ENCODE measurements around the gene ADARB2.

The ADARB2 gene

DNA sequence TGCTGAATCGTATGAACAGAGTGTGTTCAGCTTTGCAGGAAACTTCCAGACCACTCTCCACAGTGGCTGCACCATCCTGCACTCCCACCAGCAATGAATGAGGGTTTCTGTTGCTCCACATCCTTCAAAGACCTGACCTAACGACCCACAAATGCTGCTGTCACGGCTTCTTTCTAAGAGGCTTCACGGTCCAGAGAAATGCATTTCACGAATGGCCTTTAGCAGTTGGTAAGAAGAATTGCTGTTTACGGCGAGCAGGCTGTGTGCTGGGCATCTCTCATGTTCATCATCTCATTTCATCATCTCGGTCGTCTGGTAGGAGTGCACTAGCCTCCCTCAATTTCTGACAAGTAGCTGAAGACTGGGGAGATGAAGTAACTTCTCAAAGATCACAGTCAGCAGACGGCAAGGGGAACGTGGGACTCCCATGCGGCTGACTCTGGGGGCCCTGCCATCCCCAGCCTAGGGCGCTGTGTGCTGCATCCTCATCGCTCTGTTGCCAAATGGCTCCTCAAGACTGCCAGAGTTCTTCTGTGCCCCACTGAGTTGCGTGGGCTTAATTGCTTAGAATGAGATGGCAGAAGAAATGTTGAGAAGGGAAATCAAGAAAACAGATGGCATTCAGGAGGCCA lies 72.9 kb downstream of the ADARB2 start:
- DNase-seq (ENCODE audit: low read depth, low spot score): no peak

DNA sequence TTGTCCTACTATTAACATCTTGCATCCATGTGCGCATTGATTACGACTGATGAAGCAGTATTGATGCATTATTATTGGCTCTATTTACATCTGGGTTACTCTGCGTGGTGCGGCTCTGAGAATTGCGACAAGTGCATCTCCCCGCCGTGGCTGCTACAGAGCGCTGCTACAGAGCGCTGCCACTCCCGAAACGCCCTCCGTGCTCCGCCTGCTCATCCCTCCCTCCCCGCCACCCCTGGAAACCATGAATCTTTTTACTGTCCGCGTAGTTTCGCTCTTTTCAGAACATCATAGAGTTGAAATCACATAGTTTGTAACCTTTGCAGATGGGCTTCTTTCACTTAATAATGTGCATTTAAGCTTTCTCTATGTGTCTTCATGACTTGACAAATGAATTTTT lies 74.1 kb downstream of the ADARB2 start:
- DNase-seq (ENCODE audit: low read depth, low spot score): no peak

DNA sequence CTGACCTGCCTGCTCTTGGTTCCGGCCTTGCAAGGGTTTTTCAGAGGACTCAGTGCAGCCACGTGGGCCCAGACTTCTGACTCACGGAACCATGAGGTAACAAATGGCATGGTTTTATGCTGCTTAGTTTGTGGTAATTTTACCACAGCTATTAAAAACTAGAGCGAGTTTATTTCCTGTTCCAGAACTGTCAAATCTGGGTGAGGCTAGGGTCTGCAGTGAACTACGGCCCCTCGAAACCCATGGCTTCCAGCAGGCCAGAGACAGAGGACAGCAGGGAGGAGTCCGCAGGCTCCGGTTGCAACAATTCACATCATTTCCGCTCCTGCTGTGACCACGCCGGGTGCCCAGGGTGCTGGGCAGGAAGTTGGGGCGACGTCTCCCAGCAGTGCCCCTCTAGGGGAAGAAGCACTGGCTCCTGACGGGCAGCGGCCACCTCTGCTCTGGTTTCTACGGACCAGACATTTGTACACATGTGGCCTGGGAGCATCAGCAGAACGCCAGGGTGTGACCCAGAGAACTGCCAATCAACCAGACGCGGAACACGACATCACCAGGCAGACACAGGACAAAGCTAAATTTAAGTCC lies 74.8 kb downstream of the ADARB2 start:
- DNase-seq (ENCODE audit: low read depth, low spot score): no peak

DNA sequence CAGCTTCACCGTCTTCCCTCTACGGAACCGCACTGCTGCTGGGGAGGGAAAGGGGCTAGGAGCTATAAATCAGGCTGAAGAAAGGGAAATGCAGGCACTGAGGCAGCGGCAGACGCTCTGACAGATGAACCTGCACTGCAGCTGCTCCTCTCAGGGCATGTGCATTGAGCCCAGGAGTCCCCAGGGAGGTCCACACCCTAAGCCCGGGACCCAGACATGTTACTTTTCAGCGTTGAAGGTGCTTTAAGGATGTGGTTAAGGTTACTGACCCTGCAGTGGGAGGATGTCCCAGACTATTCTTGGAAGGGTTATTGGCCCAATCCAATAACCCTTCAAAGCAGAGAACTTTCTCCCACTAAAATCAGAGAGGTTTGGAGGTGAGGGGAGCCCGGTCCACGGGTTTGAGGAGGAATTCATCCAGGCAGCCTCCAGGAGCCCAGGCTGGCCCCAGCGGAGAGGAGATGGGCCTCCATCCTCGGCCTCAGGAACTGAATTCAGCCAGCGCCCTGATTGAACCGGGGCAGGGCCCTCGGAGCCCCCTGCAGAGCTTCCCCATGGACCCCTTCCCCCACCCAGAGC lies 75.4 kb downstream of the ADARB2 start:
- DNase-seq (ENCODE audit: low read depth, low spot score): no peak

DNA sequence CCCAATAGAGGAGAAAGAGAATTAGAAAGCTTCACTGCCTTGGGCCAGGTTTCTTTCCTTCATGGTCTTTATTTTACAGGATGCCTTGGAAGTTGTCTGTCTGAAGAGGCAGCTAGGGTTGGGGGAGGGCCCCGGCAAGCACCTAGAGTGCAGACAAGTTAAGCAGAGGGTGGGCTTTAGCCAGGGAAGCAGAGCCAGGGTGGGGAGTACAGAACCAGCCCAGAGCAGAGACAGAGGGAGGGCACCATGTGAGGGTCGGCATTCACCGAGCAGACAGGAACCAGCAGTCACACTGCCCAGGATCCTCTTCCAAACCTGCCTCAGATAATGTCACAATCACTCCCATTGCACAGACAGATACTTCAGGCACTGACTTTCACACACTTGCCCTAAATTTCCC lies 75.9 kb downstream of the ADARB2 start:
- no peak for DNase-seq (ENCODE audit: low read depth, low spot score)

DNA sequence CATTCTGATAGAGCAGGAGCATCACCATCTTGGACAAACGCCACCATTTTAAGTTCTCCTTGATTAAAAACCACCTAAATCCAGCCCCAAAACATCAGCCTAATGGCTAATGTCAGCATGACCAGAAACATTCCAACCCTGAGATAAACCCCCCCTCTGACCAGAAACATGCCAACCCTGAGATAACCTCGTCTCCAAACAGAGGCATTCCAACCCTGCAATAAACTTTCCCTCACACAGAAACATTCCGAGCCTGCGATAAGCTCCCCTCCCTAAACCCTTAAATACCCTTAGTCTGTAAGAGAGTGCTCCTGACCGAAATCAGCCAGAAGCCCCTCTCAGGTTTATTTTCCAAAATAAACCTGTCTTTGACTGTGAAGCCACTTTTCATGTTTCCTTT lies 76.5 kb downstream of the ADARB2 start:
- DNase-seq (ENCODE audit: low read depth, low spot score): no peak

DNA sequence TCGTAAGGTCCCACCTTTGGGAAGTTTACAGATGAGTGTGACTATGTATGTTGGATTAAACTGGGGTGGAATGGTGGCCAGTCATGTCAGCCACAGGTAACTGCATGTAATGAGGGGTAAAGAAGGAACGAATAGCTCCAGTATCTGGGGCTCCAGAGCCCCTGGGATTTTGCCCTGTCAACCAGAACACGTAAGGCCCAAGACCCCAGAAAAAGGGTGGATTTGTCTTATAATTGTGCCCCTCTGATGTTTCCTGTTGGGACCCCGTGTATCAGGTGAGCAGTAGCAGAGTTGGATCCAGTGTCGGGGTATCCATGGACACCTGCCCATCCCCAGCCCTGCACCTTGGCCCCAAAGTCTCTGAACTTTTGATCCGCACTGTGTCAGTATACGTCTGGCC lies 76.9 kb downstream of the ADARB2 start:
- DNase-seq (ENCODE audit: low read depth, low spot score): no peak

DNA sequence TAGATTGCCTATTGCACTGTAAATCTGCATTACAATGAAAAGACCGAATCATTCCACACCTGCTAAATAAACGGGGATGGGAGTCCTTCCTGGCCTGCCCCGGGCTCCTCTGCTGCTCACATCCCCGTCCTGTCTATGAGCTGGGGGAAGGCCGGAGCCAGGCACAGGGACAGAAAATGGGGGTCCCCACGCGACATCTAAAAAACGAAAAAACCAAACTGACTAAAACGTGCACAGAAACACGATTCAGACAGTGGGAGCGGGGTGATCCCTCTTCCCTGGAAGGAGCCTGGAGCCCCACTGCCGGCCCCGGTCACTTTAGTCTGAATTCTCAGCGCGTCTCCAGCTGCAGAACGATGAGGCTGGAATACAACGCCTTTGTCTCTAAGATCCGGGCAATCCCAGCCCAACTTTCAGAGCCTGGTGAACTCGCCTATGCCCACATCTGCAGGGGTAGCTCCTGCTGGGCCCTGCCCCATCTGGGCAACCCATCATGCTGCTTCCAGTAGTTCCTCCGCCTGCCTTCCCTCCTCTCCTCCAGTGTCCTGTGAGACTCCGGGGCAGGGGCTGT lies 78.0 kb downstream of the ADARB2 start:
- no peak for DNase-seq (ENCODE audit: low read depth, low spot score)

DNA sequence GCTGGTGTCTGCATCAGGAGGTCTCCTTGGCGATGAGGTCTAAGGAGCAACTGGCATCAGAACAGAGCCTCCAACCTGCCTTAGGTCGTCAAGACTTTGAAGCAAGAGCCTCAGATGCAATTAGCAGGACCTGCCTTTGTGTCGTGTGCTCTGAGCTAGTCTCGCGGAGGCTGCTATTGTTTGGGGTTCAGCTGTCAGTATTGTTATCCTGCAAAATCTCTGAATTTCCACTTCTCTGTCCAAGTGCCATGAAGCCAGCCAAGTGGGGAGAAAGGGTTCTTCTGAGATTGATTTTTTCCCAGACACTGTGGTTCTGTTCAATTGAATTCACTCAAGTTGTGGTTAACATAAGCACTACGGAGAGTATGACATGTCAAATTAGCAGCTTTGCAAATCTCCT lies 78.7 kb downstream of the ADARB2 start:
- DNase-seq (ENCODE audit: low read depth, low spot score): no peak

DNA sequence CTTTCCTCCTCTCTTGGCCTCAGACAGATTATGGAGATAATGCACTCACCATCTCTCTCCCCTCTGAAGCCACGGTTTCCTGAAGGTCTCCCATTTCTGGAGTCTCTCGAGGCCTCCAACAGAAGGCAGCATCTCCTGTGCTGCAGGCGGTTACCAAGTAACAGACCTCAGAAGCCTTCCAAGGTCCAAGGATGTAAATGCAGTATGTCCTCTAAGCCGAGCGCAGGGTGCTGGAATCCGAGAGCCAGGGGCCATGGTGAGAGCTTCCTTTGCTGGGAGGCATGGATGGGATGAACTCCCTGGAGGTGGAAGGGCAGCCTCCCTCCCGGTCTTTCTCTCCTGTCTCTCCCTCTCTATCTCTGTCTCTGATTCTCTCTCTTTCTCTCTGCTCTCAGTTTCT lies 79.8 kb downstream of the ADARB2 start:
- no peak for DNase-seq (ENCODE audit: low read depth, low spot score)

DNA sequence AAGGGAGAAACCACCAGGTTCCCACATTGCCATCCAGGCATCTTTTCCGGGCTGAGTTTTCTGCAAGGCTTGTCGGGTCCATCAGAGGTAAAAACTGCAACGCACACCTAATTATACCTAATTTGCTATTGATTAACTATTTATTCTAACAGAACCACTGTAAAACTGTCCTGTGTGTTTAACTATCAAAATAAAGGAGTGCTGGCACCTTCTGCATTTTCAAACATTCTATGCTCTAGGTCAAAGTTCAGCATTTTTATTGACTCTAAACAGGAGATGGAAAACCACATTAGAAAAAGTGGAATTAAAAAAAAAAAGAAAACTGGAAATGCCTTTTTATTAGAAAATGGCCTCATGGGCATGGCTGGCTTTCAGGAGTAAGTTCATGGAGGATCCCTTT lies 82.0 kb downstream of the ADARB2 start:
- no peak for DNase-seq (ENCODE audit: low read depth, low spot score)

DNA sequence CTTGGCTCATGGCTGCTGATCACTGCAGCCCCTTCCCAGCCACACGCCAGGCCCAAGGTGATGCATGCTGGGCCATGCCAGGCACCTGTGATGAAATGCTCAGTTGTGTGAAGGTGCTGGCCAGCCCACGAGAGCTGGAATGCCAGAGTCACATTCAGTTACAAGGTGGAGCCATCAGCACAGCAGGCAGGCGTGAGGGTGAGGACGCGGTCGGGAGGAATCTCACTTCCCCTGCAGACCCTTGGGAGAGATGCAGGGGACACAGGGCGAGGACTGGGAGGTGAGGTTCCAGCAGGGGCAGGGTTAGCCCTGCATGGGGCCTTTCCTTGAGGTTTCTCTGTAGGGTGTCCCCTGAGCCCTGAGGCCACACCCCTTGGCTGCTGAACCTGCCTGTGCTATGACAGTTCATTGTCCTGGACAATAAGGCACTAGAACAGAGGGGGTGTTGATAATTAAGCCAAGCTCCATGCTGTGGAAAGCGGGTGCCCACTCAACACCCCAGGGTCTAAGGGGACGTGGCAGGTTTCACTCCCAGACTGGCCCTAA lies 82.4 kb downstream of the ADARB2 start:
- no peak for DNase-seq (ENCODE audit: low read depth, low spot score)

DNA sequence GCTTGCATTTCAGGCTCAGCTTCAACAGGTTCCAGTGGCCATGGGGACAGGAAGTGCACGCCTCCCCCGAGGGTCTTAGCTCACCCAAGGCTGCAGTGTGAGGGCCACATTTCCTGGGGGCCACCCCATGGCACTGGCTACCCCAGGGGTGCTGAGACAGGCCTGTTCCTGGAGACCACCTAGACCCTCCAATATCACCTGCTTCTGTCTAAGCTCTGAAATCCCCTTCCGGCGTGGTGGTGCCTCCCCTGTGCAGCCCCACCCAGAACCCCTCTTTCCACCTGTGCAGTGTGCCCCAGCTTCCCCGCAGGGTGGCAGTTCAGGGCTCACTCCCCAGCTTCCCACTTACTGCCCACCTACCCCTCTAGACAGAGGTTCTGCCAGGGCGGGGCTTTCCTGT lies 83.1 kb downstream of the ADARB2 start:
- no peak for DNase-seq (ENCODE audit: low read depth, low spot score)

DNA sequence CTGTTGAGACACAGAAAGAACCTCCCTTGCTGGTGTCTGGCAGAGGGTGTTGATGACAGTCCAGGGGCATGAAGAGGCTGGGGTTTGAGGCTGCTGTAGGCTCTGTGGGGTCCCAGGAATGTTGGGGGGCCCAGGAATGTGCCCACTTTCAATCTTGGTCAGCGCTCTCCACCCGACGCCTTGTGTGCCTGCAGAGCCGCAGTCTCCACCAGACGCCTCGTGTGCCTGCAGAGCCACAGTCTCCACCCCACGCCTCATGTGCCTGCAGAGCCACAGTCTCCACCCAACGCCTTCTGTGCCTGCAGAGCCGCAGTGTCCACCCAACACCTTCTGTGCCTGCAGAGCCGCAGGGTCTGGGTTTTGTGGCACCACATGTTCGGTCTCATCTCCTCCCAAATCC lies 84.0 kb downstream of the ADARB2 start:
- DNase-seq (ENCODE audit: low read depth, low spot score): no peak

DNA sequence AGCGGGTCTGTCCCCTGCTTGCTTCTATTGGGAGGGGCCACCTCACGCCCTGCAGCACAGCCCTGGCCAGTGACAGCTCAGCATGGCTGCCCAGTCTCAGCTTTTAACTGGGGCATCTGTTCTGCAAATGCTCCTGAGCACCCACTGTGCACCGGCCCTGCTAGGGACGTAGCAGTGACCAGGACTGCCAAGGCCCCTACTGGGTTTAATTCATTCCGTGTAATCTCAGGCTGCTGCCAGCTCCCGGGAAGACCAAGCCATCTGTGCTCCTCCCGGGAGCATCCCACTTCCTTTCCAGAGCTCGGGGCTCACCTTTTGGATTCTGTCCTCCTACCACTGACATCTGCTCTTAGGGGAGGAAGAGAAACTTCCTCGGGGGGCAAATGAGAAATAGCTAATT lies 85.2 kb downstream of the ADARB2 start:
- DNase-seq (ENCODE audit: low read depth, low spot score): no peak

DNA sequence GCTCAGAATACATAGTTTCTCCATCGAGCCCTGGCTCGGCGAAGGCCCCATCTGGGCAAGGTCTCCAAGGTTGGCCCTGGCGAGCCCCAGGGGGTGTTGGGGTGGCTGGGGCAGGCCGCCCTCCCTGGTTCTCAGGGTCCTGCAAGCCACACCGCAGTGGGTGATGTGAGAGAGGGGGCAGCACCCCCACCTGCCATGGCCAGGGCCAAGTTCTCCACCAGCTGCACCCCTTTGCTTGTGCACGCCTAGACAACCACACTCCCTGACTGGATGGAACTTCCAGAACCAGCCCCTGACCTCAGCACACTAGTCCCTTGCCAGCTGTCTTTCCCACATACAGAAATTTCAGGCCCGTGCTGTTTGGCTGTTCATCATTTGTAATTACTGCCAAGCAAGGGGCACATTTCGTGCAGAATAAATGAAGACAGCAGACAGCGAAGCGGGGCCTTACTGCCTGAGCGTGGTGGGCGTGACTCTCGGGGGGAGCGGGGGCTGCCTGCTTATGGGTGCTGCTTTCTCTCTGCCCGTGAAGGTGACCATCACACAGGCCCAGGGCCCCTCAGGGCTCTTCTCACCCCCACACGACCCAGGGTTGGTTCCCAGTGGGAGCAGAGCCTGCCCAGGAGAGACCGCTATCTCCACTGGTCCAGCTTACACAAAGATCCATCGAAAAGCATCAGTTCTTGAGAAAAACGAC lies 85.9 kb downstream of the ADARB2 start:
- no peak for DNase-seq (ENCODE audit: low read depth, low spot score)

DNA sequence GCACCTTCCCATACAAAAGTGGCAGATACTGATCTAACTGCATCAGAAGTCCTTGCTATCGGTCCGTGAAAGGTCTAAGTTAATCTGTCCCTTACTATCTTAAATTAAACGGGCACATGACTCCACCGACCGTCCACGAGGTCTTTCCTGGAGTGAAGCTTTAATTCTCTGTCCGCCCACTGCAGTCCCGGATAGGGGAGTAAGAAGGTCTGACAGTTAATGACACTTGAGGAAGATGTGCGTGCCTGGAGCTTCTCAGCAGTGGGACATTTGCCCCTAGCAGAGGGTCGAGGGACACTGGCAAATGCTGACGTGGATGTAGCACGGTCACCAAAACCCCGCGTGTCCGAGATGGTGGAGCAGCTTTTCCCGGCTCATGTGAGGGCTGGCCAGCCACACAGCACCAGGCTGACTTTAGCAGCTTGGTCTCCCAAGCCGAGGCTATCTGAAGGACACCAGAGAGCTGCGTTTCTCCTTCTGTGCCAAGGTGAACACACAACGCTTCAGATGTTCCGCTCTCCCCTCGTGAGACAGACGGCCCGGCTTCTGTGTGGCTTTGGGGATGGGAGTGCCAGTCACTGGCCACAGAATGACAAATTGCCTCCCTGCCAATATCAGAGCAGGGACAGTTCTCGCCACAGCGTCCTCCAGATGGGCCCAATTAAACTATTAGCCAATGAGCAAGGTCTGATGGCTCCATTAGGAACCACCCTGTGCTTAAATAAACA lies 86.6 kb downstream of the ADARB2 start:
- DNase-seq (ENCODE audit: low read depth, low spot score): no peak

DNA sequence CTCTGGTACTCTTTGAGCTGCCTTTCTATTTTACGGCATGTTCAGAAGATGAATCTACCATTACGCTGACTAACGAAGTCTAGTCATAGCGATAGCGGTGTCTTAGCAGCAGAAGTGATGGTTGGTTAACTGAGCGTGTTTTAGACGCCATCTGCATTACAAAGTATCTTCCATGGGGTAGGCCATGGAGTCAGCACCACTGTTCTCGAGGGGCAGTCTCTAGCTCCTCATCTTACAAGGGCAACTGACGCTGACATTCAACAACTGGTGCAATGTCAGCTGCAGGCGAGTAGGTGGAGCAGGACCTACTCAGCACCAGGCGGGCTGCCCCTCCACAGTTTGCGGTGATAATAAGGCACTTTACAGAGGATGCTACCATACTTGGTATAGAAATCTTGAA lies 88.7 kb downstream of the ADARB2 start:
- DNase-seq (ENCODE audit: low read depth, low spot score): no peak

DNA sequence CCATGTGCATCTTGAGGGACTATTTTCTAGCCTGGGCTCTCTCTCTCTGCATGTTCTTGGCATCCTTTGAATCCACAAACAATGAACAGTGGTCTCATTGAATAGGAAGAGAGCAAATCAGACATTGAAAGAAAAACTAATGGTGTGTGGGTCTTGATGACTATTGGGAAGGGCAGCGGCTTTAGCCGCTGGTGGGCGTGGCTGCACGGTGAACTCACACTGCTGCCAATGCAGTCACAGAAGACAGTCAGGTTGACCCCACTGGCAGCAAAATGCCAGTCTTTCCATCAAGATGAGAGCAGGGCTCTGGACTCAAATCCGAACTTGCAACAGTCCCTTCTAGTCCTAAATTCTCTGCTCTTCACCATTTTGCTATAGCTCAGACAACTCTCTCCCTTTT lies 91.0 kb downstream of the ADARB2 start:
- no peak for DNase-seq (ENCODE audit: low read depth, low spot score)

DNA sequence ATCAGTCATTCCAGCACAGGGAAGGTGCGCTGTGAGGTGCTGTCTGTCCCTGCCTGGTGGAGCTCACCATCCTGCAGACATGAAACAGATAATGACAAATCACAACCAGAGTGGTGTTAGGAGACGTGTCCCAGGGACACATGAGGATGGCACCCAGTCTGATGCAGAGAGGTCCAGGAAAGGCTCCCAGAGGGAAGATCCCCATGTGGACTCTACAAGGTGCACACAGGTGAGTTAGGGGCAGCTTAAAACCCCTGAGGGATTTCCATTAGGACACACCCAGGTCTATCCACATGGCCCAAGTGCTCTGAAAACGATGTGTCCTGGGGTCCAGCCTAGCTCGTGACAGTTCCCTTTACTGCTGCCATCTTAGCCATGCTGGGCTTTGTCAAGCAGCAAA lies 91.4 kb downstream of the ADARB2 start:
- DNase-seq (ENCODE audit: low read depth, low spot score): no peak

DNA sequence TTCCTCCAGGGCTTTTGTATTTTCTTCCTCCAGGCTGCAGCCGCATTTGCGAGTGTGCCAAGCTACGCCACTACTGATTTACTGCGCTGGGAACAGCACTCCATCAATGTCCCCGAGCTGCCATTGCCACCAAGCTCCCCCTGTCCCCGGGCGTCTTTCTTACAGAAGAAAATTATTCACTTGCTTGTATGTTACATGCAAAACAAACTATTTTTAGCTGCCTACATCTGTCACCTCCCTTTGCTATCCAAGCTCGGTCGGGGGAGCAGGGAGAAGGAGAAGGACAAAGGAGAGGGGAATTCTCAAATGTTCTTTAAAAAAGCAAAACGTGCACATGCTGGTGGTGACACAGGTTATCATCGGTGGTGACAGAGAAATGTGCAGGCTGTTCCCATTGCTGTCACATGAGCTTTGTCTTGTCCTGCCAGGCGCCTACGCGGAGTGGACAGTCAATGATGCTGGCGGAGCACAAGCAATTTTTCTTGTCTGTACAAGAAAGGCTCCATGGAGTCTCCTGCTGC lies 93.1 kb downstream of the ADARB2 start:
- DNase-seq (ENCODE audit: low read depth, low spot score): no peak

DNA sequence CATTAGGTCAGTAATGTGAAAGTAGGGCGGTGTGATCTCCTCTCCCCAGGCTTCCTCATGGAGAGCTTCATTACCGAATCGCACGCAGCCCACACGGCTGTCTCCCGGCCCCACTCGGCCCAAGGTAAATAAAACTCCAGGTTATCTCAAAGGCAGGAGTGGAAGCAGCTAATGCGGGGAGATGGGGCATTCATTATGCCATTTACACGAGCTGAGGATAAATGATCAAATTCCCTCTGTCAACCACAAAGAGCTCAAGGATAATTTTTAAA lies 93.5 kb downstream of the ADARB2 start:
- DNase-seq (ENCODE audit: low read depth, low spot score): no peak

All from ELF-1 (cell line).